Measurements from ENCODE around the gene CAMK1D.

- no peak for TF ChIP-seq JUN (CRISPR knock-in tag; IDR thresholded peaks at IDR 0.05)
- TF ChIP-seq CBFB (CRISPR knock-in tag; IDR thresholded peaks at IDR 0.05; ENCODE audit: low read depth) = no peak
- no peak for TF ChIP-seq ATF3 (CRISPR knock-in tag; conservative IDR thresholded peaks at IDR 0.05)
- TF ChIP-seq MAX (CRISPR knock-in tag; IDR thresholded peaks at IDR 0.05) = no peak
- no peak for TF ChIP-seq CTCF (IDR thresholded peaks at IDR 0.05)
- TF ChIP-seq E2F4 (CRISPR knock-in tag; IDR thresholded peaks at IDR 0.05; ENCODE audit: borderline replicate concordance, low read depth) = no peak
- TF ChIP-seq HMGA2 (CRISPR knock-in tag; IDR thresholded peaks at IDR 0.05) = no peak
- no peak for TF ChIP-seq ZNF512 (CRISPR knock-in tag; IDR thresholded peaks at IDR 0.05; ENCODE audit: borderline replicate concordance)
- TF ChIP-seq E2F1 (CRISPR knock-in tag; IDR thresholded peaks at IDR 0.05) = no peak
- TF ChIP-seq ZNF121 (CRISPR knock-in tag; IDR thresholded peaks at IDR 0.05) = no peak
- TF ChIP-seq HMGXB4 (CRISPR knock-in tag; IDR thresholded peaks at IDR 0.05) = no peak
- no peak for TF ChIP-seq NR2C2 (CRISPR knock-in tag; IDR thresholded peaks at IDR 0.05)
- no peak for TF ChIP-seq PRDM15 (CRISPR knock-in tag; IDR thresholded peaks at IDR 0.05)
Measured at GRCh38 chr10:12377658-12378290, 28.4 kb downstream of the CAMK1D start.

Data from WTC11 (cell line).